IMR-90 (cell line): ENCODE data around the gene CSNK2B. TPM values are rescaled to one million over a fixed set of nuclear protein-coding genes. Genes with fewer than 3 reads are reported as not detected.
A peak's percentile ranks its signal among the peaks of the same experiment; 100 is the strongest.

Source experiments
- ATAC-seq: fragments of 200-7000 bp; cut with Tn5 transposase; 2 replicates; pipeline ENCODE4 v1.9.1; 2020; ENCODE audit warnings: low read depth, mild to moderate bottlenecking, moderate library complexity
- BruUV-seq: library from RNA; stranded (reverse); fragments of 400-500 nt; replicated peaks from 2 replicates; lab custom pipeline; 2021; lab: Mats Ljungman, UMichigan
- CTCF ChIA-PET: fragments of 300-600 bp; formaldehyde crosslinking; extraction: SDS; loops from one replicate; lab custom pipeline; 2021; ENCODE audit warnings: antibody characterized with exemption; lab: Yijun Ruan, JAX
- POLR2A ChIA-PET: fragments of 300-600 bp; sonication (Branson Sonifier 250); formaldehyde crosslinking; loops from one replicate; lab custom pipeline; 2022; ENCODE audit warnings: antibody characterized with exemption; ENCODE audit not compliant: unreplicated experiment; lab: Charles Lee
- DNase-seq: peaks from one replicate; pipeline ENCODE4 v3.0.0; 2013
- H2AFZ ChIP-seq: replicated peaks from 2 replicates; pipeline ENCODE3; 2013; ENCODE audit warnings: low read length, mild to moderate bottlenecking; ENCODE audit not compliant: poor library complexity
- H2AK5ac ChIP-seq: 2 replicates; pipeline ENCODE4 v1.6.1; 2013; ENCODE audit warnings: low read depth, low read length, inconsistent platforms
- H2AK9ac ChIP-seq: replicated peaks from 2 replicates; pipeline ENCODE3; 2013; ENCODE audit warnings: mild to moderate bottlenecking, low read depth, low read length, moderate library complexity; ENCODE audit not compliant: poor library complexity
- H2BK120ac ChIP-seq: 2 replicates; pipeline ENCODE4 v1.6.1; 2013; ENCODE audit warnings: low read depth, low read length, inconsistent platforms
- H2BK15ac ChIP-seq: 3 replicates; pipeline ENCODE4 v1.6.1; 2013; ENCODE audit warnings: low read depth, low read length, inconsistent platforms
- H2BK20ac ChIP-seq: 2 replicates; pipeline ENCODE4 v1.6.1; 2013; ENCODE audit warnings: low read depth, mild to moderate bottlenecking, inconsistent platforms, low read length, moderate library complexity
- H2BK5ac ChIP-seq: 2 replicates; pipeline ENCODE4 v1.6.1; 2013; ENCODE audit warnings: mild to moderate bottlenecking, low read depth, low read length, inconsistent platforms; ENCODE audit not compliant: poor library complexity, severe bottlenecking
- H3K14ac ChIP-seq: replicated peaks from 2 replicates; pipeline ENCODE4 v1.6.1; 2013; ENCODE audit warnings: low read depth, low read length, inconsistent platforms
- H3K18ac ChIP-seq: 2 replicates; pipeline ENCODE4 v1.6.1; 2013; ENCODE audit warnings: low read depth, low read length, control low read depth
- H3K23ac ChIP-seq: 2 replicates; pipeline ENCODE4 v1.6.1; 2013; ENCODE audit warnings: low read depth, low read length, inconsistent platforms
- H3K27ac ChIP-seq: 2 replicates; pipeline ENCODE4 v1.5.1; 2013; ENCODE audit warnings: mild to moderate bottlenecking, control low read depth, low read length; ENCODE audit not compliant: insufficient read depth
- H3K27me3 ChIP-seq: 2 replicates; pipeline ENCODE4 v1.6.1; 2013; ENCODE audit warnings: low read length; ENCODE audit not compliant: control insufficient read depth, insufficient read depth
- H3K36me3 ChIP-seq: 2 replicates; pipeline ENCODE4 v1.6.1; 2013; ENCODE audit warnings: low read length, mixed read lengths; ENCODE audit not compliant: control insufficient read depth, insufficient read depth
- H3K4ac ChIP-seq: 2 replicates; pipeline ENCODE4 v1.6.1; 2013; ENCODE audit warnings: low read depth, low read length, inconsistent platforms
- H3K4me1 ChIP-seq: 2 replicates; pipeline ENCODE4 v1.6.1; 2013; ENCODE audit warnings: low read length, mixed read lengths; ENCODE audit not compliant: control insufficient read depth, insufficient read depth
- H3K4me2 ChIP-seq: 2 replicates; pipeline ENCODE4 v1.6.1; 2013; ENCODE audit warnings: low read depth, mild to moderate bottlenecking, control low read depth, low read length, moderate library complexity
- H3K4me3 ChIP-seq: 2 replicates; pipeline ENCODE4 v1.5.1; 2013; ENCODE audit warnings: low read depth, mild to moderate bottlenecking, control low read depth, low read length, moderate library complexity; ENCODE audit not compliant: insufficient read depth
- H3K56ac ChIP-seq: 2 replicates; pipeline ENCODE4 v1.6.1; 2013; ENCODE audit warnings: low read length, inconsistent platforms; ENCODE audit not compliant: insufficient read depth; ENCODE audit errors: extremely low read depth
- H3K79me1 ChIP-seq, 2 experiments: 2 replicates each; pipeline ENCODE4 v1.6.1; 2013; ENCODE audit warnings: low read length in 2 of 2, inconsistent platforms in 1 of 2, low read depth in 1 of 2
- H3K9ac ChIP-seq: 2 replicates; pipeline ENCODE4 v1.6.1; 2013; ENCODE audit warnings: low read depth, low read length, control low read depth
- H3K9me1 ChIP-seq: 2 replicates; pipeline ENCODE4 v1.6.1; 2013; ENCODE audit warnings: low read length, inconsistent platforms; ENCODE audit not compliant: insufficient read depth
- H3K9me3 ChIP-seq: 2 replicates; pipeline ENCODE4 v1.6.1; 2013; ENCODE audit warnings: low read length; ENCODE audit not compliant: control insufficient read depth, insufficient read depth
- H4K20me1 ChIP-seq: 2 replicates; pipeline ENCODE4 v1.6.1; 2013; ENCODE audit warnings: low read length, inconsistent platforms; ENCODE audit not compliant: insufficient read depth
- H4K5ac ChIP-seq: 2 replicates; pipeline ENCODE4 v1.6.1; 2013; ENCODE audit warnings: mild to moderate bottlenecking, low read depth, low read length, control low read depth
- H4K8ac ChIP-seq, 2 experiments: 2 replicates each; pipeline ENCODE4 v1.6.1; 2013; ENCODE audit warnings: low read depth in 2 of 2, low read length in 2 of 2, control low read depth in 1 of 2, inconsistent platforms in 1 of 2
- H4K91ac ChIP-seq: 2 replicates; pipeline ENCODE4 v1.6.1; 2013; ENCODE audit warnings: low read depth, low read length, inconsistent platforms; ENCODE audit not compliant: insufficient read depth
- NFE2L2 ChIP-seq: fragments of 150-350 bp; IDR thresholded peaks from 2 replicates; pipeline ENCODE4 v1.6.1; 2016; ENCODE audit warnings: low read depth, mild to moderate bottlenecking, low read length
- POLR2A ChIP-seq: IDR thresholded peaks from 2 replicates; pipeline ENCODE4 v1.6.1; 2012; ENCODE audit warnings: mild to moderate bottlenecking, low read depth, low read length
- whole genome bisulfite sequencing, 2 experiments: methylation state at CpG; one replicate each; pipeline versions ENCODE4 v1.1.5 to v1.1.7; 2013; ENCODE audit warnings: missing lambda C conversion rate in 2 of 2; ENCODE audit not compliant: insufficient read length in 1 of 2; ENCODE audit errors: extremely low coverage in 2 of 2; 5-methylcytosine and 5-hydroxymethylcytosine counted together
- dilution Hi-C: fragments of 300-500 bp; cut with HindIII; formaldehyde crosslinking; loops from one replicate; pipeline ENCODE4 v1.14.3; 2018; ENCODE audit warnings: low sequenced_read_pairs; ENCODE audit not compliant: unreplicated experiment
- in situ Hi-C: fragments of 300-500 bp; cut with MboI; formaldehyde crosslinking; loops from 3 replicates; pipeline ENCODE4 v1.14.3; 2019; ENCODE audit warnings: low sequenced_read_pairs, inconsistent platforms, mixed read lengths
- intact Hi-C: fragments of 100-400 bp; cut with micrococcal nuclease; formaldehyde crosslinking; loops from 2 replicates; pipeline ENCODE4 v1.10.0; 2022
- polyA plus RNA-seq, 3 experiments: library from polyadenylated mRNA; depleted of rRNA; stranded (reverse); fragments of >200 nt; gene quantifications; 2 replicates each; pipeline ENCODE4 v1.2.3, GENCODE V29; 2012; ENCODE audit warnings: low replicate concordance in 1 of 3
- total RNA-seq: library from RNA; depleted of rRNA; stranded (reverse); fragments of >200 nt; gene quantifications from 2 replicates; pipeline ENCODE4 v1.2.3, GENCODE V29; 2012

Gene CSNK2B
- total and polyA plus RNA-seq, 2 of the 4 experiments (the other 2 are of a cell fraction): 194 to 240 TPM

GRCh38 chr6:31639043-31639442, 26.8 kb upstream of the CSNK2B start:
- no peak overlapping the region for H3K4me3 ChIP-seq
- ChIA-PET POLR2A (interaction anchor here (0.7 to 1.3 kb wide), 2 partner anchors 22 to 68 kb away, joined by 3 to 5 read pairs; partner anchors contain the start of gene C6orf47), CTCF (no interaction called here)
- in situ Hi-C loops: no loop called here
- H2BK5ac ChIP-seq: no peak overlapping the region
- dilution Hi-C loops: no loop called here
- no TSS peak for BruUV-seq
- no peaks in the 10 kb centered on the region for H3K9me3 ChIP-seq
- no peaks in the 10 kb centered on the region; the same call in 1 of the 2 replicates for H3K4me1 ChIP-seq
- H3K36me3 ChIP-seq: peaks cover 81% of the 10 kb centered on the region
- no peak overlapping the region for H3K56ac ChIP-seq
- H4K8ac ChIP-seq: no peak overlapping the region
- H2AK5ac ChIP-seq: no peak overlapping the region
- H3K4ac ChIP-seq: no peak overlapping the region
- H4K20me1 ChIP-seq: peaks cover 16% of the 10 kb centered on the region
- no peak overlapping the region for H2AFZ ChIP-seq
- ATAC-seq (no peak), DNase-seq (no peak)
- H4K91ac ChIP-seq: no peak overlapping the region
- peaks cover 18 to 21% of the 10 kb centered on the region in 2 experiments for H3K79me1 ChIP-seq
- no peak overlapping the region for H3K14ac ChIP-seq
- 80% methylated on average over 3 of the region's 9 CpGs; no CpG with 5 or more reads in 1 of the 2 experiments for WGBS, 2 experiments
- H3K23ac ChIP-seq: no peak overlapping the region
- H2BK20ac ChIP-seq: no peak overlapping the region
- no peak overlapping the region for H3K27ac ChIP-seq
- H4K5ac ChIP-seq: no peak overlapping the region
- TF ChIP-seq NFE2L2: no peak
- peak; percentile 20; the same call in 1 of the 2 replicates for TF ChIP-seq POLR2A
- no peak overlapping the region for H3K9ac ChIP-seq
- no peak overlapping the region for H3K4me2 ChIP-seq
- no peaks in the 10 kb centered on the region for H3K27me3 ChIP-seq
- no peak overlapping the region for H3K18ac ChIP-seq
- H2BK120ac ChIP-seq: no peak overlapping the region
- intact Hi-C loops: no loop called here
- no peaks in the 10 kb centered on the region for H3K9me1 ChIP-seq
- H2BK15ac ChIP-seq: no peak overlapping the region
- peak overlapping the region; percentile 71 for H2AK9ac ChIP-seq
